ENCODE measurements around the gene CRNKL1.

- TF ChIP-seq, protein P1, sequence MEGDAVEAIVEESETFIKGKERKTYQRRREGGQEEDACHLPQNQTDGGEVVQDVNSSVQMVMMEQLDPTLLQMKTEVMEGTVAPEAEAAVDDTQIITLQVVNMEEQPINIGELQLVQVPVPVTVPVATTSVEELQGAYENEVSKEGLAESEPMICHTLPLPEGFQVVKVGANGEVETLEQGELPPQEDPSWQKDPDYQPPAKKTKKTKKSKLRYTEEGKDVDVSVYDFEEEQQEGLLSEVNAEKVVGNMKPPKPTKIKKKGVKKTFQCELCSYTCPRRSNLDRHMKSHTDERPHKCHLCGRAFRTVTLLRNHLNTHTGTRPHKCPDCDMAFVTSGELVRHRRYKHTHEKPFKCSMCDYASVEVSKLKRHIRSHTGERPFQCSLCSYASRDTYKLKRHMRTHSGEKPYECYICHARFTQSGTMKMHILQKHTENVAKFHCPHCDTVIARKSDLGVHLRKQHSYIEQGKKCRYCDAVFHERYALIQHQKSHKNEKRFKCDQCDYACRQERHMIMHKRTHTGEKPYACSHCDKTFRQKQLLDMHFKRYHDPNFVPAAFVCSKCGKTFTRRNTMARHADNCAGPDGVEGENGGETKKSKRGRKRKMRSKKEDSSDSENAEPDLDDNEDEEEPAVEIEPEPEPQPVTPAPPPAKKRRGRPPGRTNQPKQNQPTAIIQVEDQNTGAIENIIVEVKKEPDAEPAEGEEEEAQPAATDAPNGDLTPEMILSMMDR (conservative IDR thresholded peaks at IDR 0.05 in 1 of 2, IDR thresholded peaks at IDR 0.05 in 1 of 2; ENCODE audit: extremely low read depth in 1 of 2, insufficient read depth in 1 of 2, low read depth in 1 of 2, low read length in 2 of 2): peak; percentile 70 to 80
- TF ChIP-seq EZH2 (IDR thresholded peaks at IDR 0.05; ENCODE audit: borderline replicate concordance, low read length): no peak
These were observed 56.9 kb downstream of the CRNKL1 start for GRCh38 chr20:19995220-19995863.
